Measurements from ENCODE around the gene ANXA2R. TPM values are rescaled to one million over a fixed set of nuclear protein-coding genes. Genes with fewer than 3 reads are reported as not detected.

The ANXA2R gene
- total and polyA plus RNA-seq, 9 of the 15 experiments (the other 6 are each of a cell fraction or from before 2014, with no cell fraction given): 2.1 to 4.8 (median 3.4) TPM

- ATAC-seq (no peak), FAIRE-seq (no peak), DNase-seq (ENCODE audit: extremely low read depth in 1 of 4, low spot score in 3 of 4) (no peak)
- Histone ChIP-seq H3K4me2 (ENCODE audit: insufficient read depth, low read length) (peak overlapping the region; percentile 91), H3K79me2 (ENCODE audit: control insufficient read depth, insufficient read depth, low read length) (peaks cover 54% of the 10 kb centered on the region), H3K27me3 (ENCODE audit: control insufficient read depth in 2 of 2, insufficient read depth in 2 of 2, low read length in 2 of 2) (no peaks in the 10 kb centered on the region), H3K9ac (ENCODE audit: insufficient read depth in 1 of 2, low read depth in 2 of 2, low read length in 2 of 2) (peak overlapping the region; percentile 88 to 96), H3K9me3 (replicated peaks; ENCODE audit: control insufficient read depth, insufficient read depth, low read depth, low read length) (no peaks in the 10 kb centered on the region; the same call in 1 of the 2 replicates), H2AFZ (ENCODE audit: low read depth, low read length) (peak overlapping the region; percentile 93), H3K9me1 (ENCODE audit: control insufficient read depth, insufficient read depth, low read length) (no peaks in the 10 kb centered on the region), H3K27ac (ENCODE audit: extremely low read depth, low read depth, low read length) (peak overlapping the region; percentile 94), H4K20me1 (replicated peaks; ENCODE audit: control insufficient read depth, insufficient read depth, low read length) (no peaks in the 10 kb centered on the region), H3K4me1 (replicated peaks in 1 of 2; ENCODE audit: control insufficient read depth in 2 of 2, insufficient read depth in 2 of 2, low read length in 2 of 2) (peaks cover 6 to 30% of the 10 kb centered on the region in 2 experiments; a peak in 4 of 5 replicates), H3K4me3 (peak overlapping the region; percentile 49), H3K36me3 (ENCODE audit: control insufficient read depth, insufficient read depth, low read length) (peaks cover 13% of the 10 kb centered on the region; the same call in 2 of the 3 replicates)
- in situ Hi-C loops (cut with MboI): loop anchor here (5.0 kb wide), 1 partner anchor 136 kb away; no protein-coding TSS in a partner anchor
- POLR2A ChIA-PET: interaction anchor here (1.4 to 4.3 kb wide), 2 partner anchors 22 to 35 kb away, joined by 3 to 38 read pairs; no protein-coding TSS in a partner anchor
- BruUV-seq (replicated peaks): no TSS peak
- intact Hi-C loops (cut with micrococcal nuclease): loop anchor here (10.0 kb wide), 2 partner anchors 289 to 459 kb away; partner anchors contain the start of gene CCDC152
- CTCF ChIA-PET (ENCODE audit: low intra/inter-chr PET ratio): interaction anchor here (1.2 to 1.8 kb wide), 2 partner anchors 21 to 63 kb away, joined by 4 to 9 read pairs; no protein-coding TSS in a partner anchor
- under 1% methylated on average over 7 of the region's 7 CpGs for WGBS (ENCODE audit: insufficient coverage, low coverage, missing lambda C conversion rate)
- no peak for TF ChIP-seq ZBTB9 (CRISPR knock-in tag; IDR thresholded peaks at IDR 0.05)
- TF ChIP-seq CHAMP1 (IDR thresholded peaks at IDR 0.05): peak; percentile 20; the same call in 1 of the 2 replicates
- TF ChIP-seq HDAC1 (IDR thresholded peaks at IDR 0.05): 0 out of 4 replicates have a peak, but pooled peaks of 1 of the 2 experiments have one; percentile 7
- no peak for TF ChIP-seq ZC3H4 (CRISPR knock-in tag; IDR thresholded peaks at IDR 0.05; ENCODE audit: borderline replicate concordance)
- TF ChIP-seq MTA2 (IDR thresholded peaks at IDR 0.05; ENCODE audit: low read depth): 0 out of 2 replicates have a peak, but pooled peaks have one; percentile 1
- TF ChIP-seq MTA3 (IDR thresholded peaks at IDR 0.05; ENCODE audit: borderline replicate concordance): 0 out of 2 replicates have a peak, but pooled peaks have one; percentile 74
- TF ChIP-seq TSC22D4 (tag; IDR thresholded peaks at IDR 0.05): no peak
- TF ChIP-seq AFF1 (IDR thresholded peaks at IDR 0.05; ENCODE audit: low read depth in 1 of 2, partially characterized antibody in 2 of 2): peak in 1 of 2 experiments; percentile 46
- no peak for TF ChIP-seq KLF16 (IDR thresholded peaks at IDR 0.05)
- TF ChIP-seq POLR2G (IDR thresholded peaks at IDR 0.05; ENCODE audit: low read depth, low read length): no peak
- peak; percentile 7; the same call in 1 of the 2 replicates for TF ChIP-seq ZBTB33 (CRISPR knock-in tag; IDR thresholded peaks at IDR 0.05)
These were observed 3.3 kb upstream of the ANXA2R start for GRCh38 chr5:43043400-43043756.

Measured in K562 (cell line).